GM23248 (cell line): Measurements from ENCODE around the gene DUSP9.
"Not testable (repeated sequence)": the region's sequence is repeated elsewhere in the genome, so short reads cannot be mapped to it uniquely, and the experiment has no call there.

Source experiments
- EZH2 ChIP-seq: fragments of 200-600 bp; sonication (generic); IDR thresholded peaks from 2 replicates; pipeline ENCODE4 v1.6.1; 2018; ENCODE audit warnings: antibody characterized with exemption, mild to moderate bottlenecking; ENCODE audit not compliant: insufficient read depth, poor library complexity, severe bottlenecking
- EZH2phosphoT487 ChIP-seq: fragments of 200-600 bp; sonication (generic); IDR thresholded peaks from 2 replicates; pipeline ENCODE4 v1.6.1; 2018; ENCODE audit warnings: antibody characterized with exemption, moderate library complexity, mild to moderate bottlenecking, low read depth; ENCODE audit not compliant: insufficient read depth

DNA sequence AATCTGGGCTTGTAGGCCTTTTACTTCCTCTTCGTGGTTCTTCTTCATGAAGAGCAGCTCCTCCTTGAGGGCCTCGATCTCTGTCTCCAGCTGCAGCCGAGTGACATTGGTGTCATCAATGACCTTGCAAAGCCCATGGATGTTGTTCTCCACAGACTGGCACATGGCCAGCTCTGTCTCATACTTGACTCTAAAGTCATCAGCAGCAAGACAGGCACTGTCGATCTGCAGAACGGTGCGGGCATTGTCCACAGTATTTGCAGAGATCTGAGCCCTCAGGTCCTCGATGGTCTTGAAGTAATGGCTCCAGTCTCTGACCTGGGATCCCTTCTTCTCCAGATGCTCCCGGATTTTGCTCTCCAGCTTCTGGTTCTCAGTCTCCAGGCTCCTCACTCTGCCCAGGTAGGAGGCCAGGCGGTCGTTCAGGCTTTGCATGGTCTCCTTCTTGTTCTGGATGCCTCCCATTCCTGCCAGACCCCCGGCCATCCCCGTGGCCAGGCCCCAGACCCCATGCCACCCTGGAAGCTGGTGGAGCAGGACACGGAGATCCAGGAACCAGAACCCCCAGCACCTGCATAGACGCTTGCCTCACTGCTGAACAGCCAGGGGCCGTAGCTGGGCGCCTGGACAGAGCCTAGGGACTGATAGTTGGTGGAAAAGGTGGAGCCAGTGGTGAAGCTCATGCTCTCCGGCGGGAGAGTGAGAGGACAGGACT, 42.2 kb upstream of the DUSP9 start:
- TF ChIP-seq EZH2, EZH2phosphoT487: not testable (repeated sequence)
